OCI-LY1 (cell line): ENCODE data around the gene USP40.
A peak's percentile ranks its signal among the peaks of the same experiment; 100 is the strongest.

Source experiments
- H2AFZ ChIP-seq: fragments of 200-600 bp; sonication (generic), shearing (Covaris generic); 2 replicates; pipeline ENCODE4 v1.6.0; 2014; ENCODE audit warnings: antibody characterized with exemption, mild to moderate bottlenecking, low read length
- H3F3A ChIP-seq: fragments of 200-600 bp; sonication (generic), shearing (Covaris generic); 2 replicates; pipeline ENCODE4 v1.6.0; 2014; ENCODE audit warnings: mild to moderate bottlenecking, antibody characterized with exemption, low read length, moderate library complexity; ENCODE audit not compliant: insufficient read depth
- H3K27ac ChIP-seq: fragments of 200-600 bp; sonication (generic); 2 replicates; pipeline ENCODE4 v1.5.1; 2014; ENCODE audit warnings: low read length, mixed run types, mild to moderate bottlenecking, low read depth; ENCODE audit not compliant: poor library complexity, severe bottlenecking
- H3K27me3 ChIP-seq: fragments of 200-600 bp; sonication (generic); 2 replicates; pipeline ENCODE4 v1.6.0; 2014; ENCODE audit warnings: antibody characterized with exemption, mild to moderate bottlenecking, low read length, moderate library complexity; ENCODE audit not compliant: insufficient read depth
- H3K36me3 ChIP-seq: fragments of 200-600 bp; sonication (generic); 2 replicates; pipeline ENCODE4 v1.6.1; 2014; ENCODE audit warnings: mild to moderate bottlenecking, antibody characterized with exemption, low read length, moderate library complexity, mixed read lengths; ENCODE audit not compliant: insufficient read depth
- H3K4me1 ChIP-seq: fragments of 200-600 bp; sonication (generic); 2 replicates; pipeline ENCODE4 v1.5.1; 2014; ENCODE audit warnings: mild to moderate bottlenecking, low read length, moderate library complexity; ENCODE audit not compliant: insufficient read depth, severe bottlenecking
- H3K4me2 ChIP-seq: fragments of 200-600 bp; sonication (generic), shearing (Covaris generic); 2 replicates; pipeline ENCODE4 v1.6.1; 2014; ENCODE audit warnings: low read length
- H3K4me3 ChIP-seq: fragments of 200-600 bp; sonication (generic); 2 replicates; pipeline ENCODE4 v1.5.1; 2014; ENCODE audit warnings: low read length, low read depth, mild to moderate bottlenecking, mixed read lengths; ENCODE audit not compliant: poor library complexity, severe bottlenecking
- H3K79me2 ChIP-seq: fragments of 200-600 bp; shearing (Covaris generic); 2 replicates; pipeline ENCODE4 v1.6.1; 2016; ENCODE audit warnings: mixed run types, low read length, mixed read lengths; ENCODE audit not compliant: insufficient read depth
- H3K9ac ChIP-seq: fragments of 200-600 bp; sonication (generic), shearing (Covaris generic); 2 replicates; pipeline ENCODE4 v1.6.1; 2014; ENCODE audit warnings: mild to moderate bottlenecking, low read length, mixed read lengths
- H3K9me2 ChIP-seq: fragments of 200-600 bp; sonication (generic), shearing (Covaris generic); 2 replicates; pipeline ENCODE4 v1.6.1; 2014; ENCODE audit warnings: low read depth, mild to moderate bottlenecking, low read length, mixed read lengths
- H3K9me3 ChIP-seq: fragments of 200-600 bp; shearing (Covaris generic); 2 replicates; pipeline ENCODE4 v1.6.1; 2014; ENCODE audit warnings: low read length, mixed read lengths
- H4K20me1 ChIP-seq: fragments of 200-600 bp; sonication (generic), shearing (Covaris generic); 2 replicates; pipeline ENCODE4 v1.6.0; 2016; ENCODE audit warnings: mild to moderate bottlenecking, low read length; ENCODE audit not compliant: insufficient read depth
- CTCF ChIP-seq: fragments of 200-600 bp; sonication (generic), shearing (Covaris generic); IDR thresholded peaks from 2 replicates; pipeline ENCODE4 v1.5.1; 2017; ENCODE audit warnings: mild to moderate bottlenecking, antibody characterized with exemption, low read length, moderate library complexity, mixed read lengths
- EZH2 ChIP-seq: fragments of 200-600 bp; sonication (generic), shearing (Covaris generic); IDR thresholded peaks from 2 replicates; pipeline ENCODE4 v1.8.0; 2017; ENCODE audit warnings: borderline replicate concordance, mixed run types, mild to moderate bottlenecking, antibody characterized with exemption, low read length, moderate library complexity, mixed read lengths

USP40 gene

GRCh38 chr2:233563663-233564430, 2.7 kb downstream of the USP40 start:
- no peak overlapping the region for H3K27ac ChIP-seq
- H2AFZ ChIP-seq = no peak overlapping the region
- H3K4me2 ChIP-seq = no peak overlapping the region

GRCh38 chr2:233556881-233557736, 9.5 kb downstream of the USP40 start:
- no peak for TF ChIP-seq EZH2
- no peak for TF ChIP-seq CTCF
- Histone ChIP-seq H3K9me3 (no peaks in the 10 kb centered on the region), H3K36me3 (no peaks in the 10 kb centered on the region), H3K27ac (peak overlapping the region; percentile 58), H3K4me2 (peak overlapping the region; percentile 6; the same call in 1 of the 2 replicates), H2AFZ (peak overlapping the region; percentile 50; the same call in 1 of the 2 replicates), H3F3A (0 out of 2 replicates have a peak, but pooled peaks cover 5% of the 10 kb centered on the region), H4K20me1 (no peaks in the 10 kb centered on the region), H3K27me3 (no peaks in the 10 kb centered on the region), H3K79me2 (no peaks in the 10 kb centered on the region), H3K9me2 (no peaks in the 10 kb centered on the region), H3K4me3 (no peak overlapping the region), H3K4me1 (peaks cover 22% of the 10 kb centered on the region), H3K9ac (peak overlapping the region; percentile 27; the same call in 1 of the 2 replicates)

More at GRCh38 chr2:233563663-233564430, 2.7 kb downstream of the USP40 start:
- Histone ChIP-seq H3K27me3 (no peaks in the 10 kb centered on the region), H3F3A (0 out of 2 replicates have a peak, but pooled peaks cover 5% of the 10 kb centered on the region), H3K4me1 (peaks cover 25% of the 10 kb centered on the region), H3K9ac (no peak overlapping the region), H3K9me2 (no peaks in the 10 kb centered on the region), H3K9me3 (no peaks in the 10 kb centered on the region), H3K4me3 (no peak overlapping the region), H3K79me2 (no peaks in the 10 kb centered on the region), H3K36me3 (no peaks in the 10 kb centered on the region), H4K20me1 (no peaks in the 10 kb centered on the region)
- TF ChIP-seq EZH2 (no peak), CTCF (no peak)

- H3K36me3 ChIP-seq = no peaks in the 10 kb centered on the region
- no peak overlapping the region for H2AFZ ChIP-seq
Measured at GRCh38 chr2:233553366-233553765, 13.2 kb downstream of the USP40 start.

More at GRCh38 chr2:233553366-233553765, 13.2 kb downstream of the USP40 start:
- no peaks in the 10 kb centered on the region for H3K27me3 ChIP-seq
- no peaks in the 10 kb centered on the region for H3F3A ChIP-seq
- H3K79me2 ChIP-seq = no peaks in the 10 kb centered on the region
- TF ChIP-seq EZH2 = no peak
- TF ChIP-seq CTCF = no peak
- no peak overlapping the region for H3K4me3 ChIP-seq
- H3K27ac ChIP-seq = no peak overlapping the region
- peaks cover 18% of the 10 kb centered on the region for H3K4me1 ChIP-seq
- H3K9me2 ChIP-seq = no peaks in the 10 kb centered on the region
- no peaks in the 10 kb centered on the region for H3K9me3 ChIP-seq
- no peaks in the 10 kb centered on the region for H4K20me1 ChIP-seq
- H3K9ac ChIP-seq = no peak overlapping the region
- H3K4me2 ChIP-seq = no peak overlapping the region
